HEK293T (cell line): ENCODE results near the gene MCRS1.

Source experiments
- CTCF ChIA-PET: fragments of 350-600 bp; formaldehyde crosslinking; extraction: SDS; loops from one replicate; lab custom pipeline; 2021; ENCODE audit warnings: antibody characterized with exemption, inconsistent platforms; lab: Yijun Ruan, JAX
- POLR2A ChIA-PET: fragments of 350-600 bp; formaldehyde crosslinking; extraction: SDS; loops from one replicate; lab custom pipeline; 2020; ENCODE audit warnings: antibody characterized with exemption, inconsistent platforms; lab: Yijun Ruan, JAX
- DNase-seq: peaks from one replicate; pipeline ENCODE4 v3.0.0; 2012; ENCODE audit warnings: mixed read lengths; ENCODE audit errors: extremely low spot score
- ARNT ChIP-seq: fragments of 450-650 bp; IDR thresholded peaks from 2 replicates; pipeline ENCODE4 v1.6.1; 2017; ENCODE audit warnings: mild to moderate bottlenecking
- BHLHE40 ChIP-seq: fragments of 450-650 bp; IDR thresholded peaks from 2 replicates; pipeline ENCODE4 v1.6.1; 2016; ENCODE audit warnings: mild to moderate bottlenecking, moderate library complexity, borderline replicate concordance
- CTBP1 ChIP-seq: fragments of 450-650 bp; IDR thresholded peaks from 2 replicates; pipeline ENCODE4 v1.6.1; 2016; ENCODE audit warnings: borderline replicate concordance
- ELF4 ChIP-seq: fragments of 450-650 bp; IDR thresholded peaks from 2 replicates; pipeline ENCODE4 v1.6.1; 2017; ENCODE audit warnings: antibody characterized with exemption
- FOXA1 ChIP-seq: fragments of 450-650 bp; IDR thresholded peaks from 2 replicates; pipeline ENCODE4 v1.6.1; 2016; ENCODE audit warnings: mild to moderate bottlenecking
- FOXK2 ChIP-seq: fragments of 450-650 bp; IDR thresholded peaks from 2 replicates; pipeline ENCODE4 v1.6.1; 2016; ENCODE audit warnings: mild to moderate bottlenecking
- FOXM1 ChIP-seq: fragments of 450-650 bp; IDR thresholded peaks from 2 replicates; pipeline ENCODE4 v1.6.1; 2017; ENCODE audit warnings: mild to moderate bottlenecking, borderline replicate concordance
- HDGF ChIP-seq: fragments of 450-650 bp; IDR thresholded peaks from 2 replicates; pipeline ENCODE4 v1.6.1; 2017; ENCODE audit warnings: antibody characterized with exemption, borderline replicate concordance
- L3MBTL2 ChIP-seq: fragments of 450-650 bp; conservative IDR thresholded peaks from 2 replicates; pipeline ENCODE4 v1.6.1; 2016; ENCODE audit warnings: mild to moderate bottlenecking
- LEF1 ChIP-seq: fragments of 450-650 bp; IDR thresholded peaks from 2 replicates; pipeline ENCODE4 v1.6.1; 2017; ENCODE audit warnings: mild to moderate bottlenecking, borderline replicate concordance
- NFRKB ChIP-seq: fragments of 450-650 bp; IDR thresholded peaks from 2 replicates; pipeline ENCODE4 v1.6.1; 2016; ENCODE audit warnings: mild to moderate bottlenecking, moderate library complexity
- PKNOX1 ChIP-seq: fragments of 450-650 bp; IDR thresholded peaks from 2 replicates; pipeline ENCODE4 v1.6.1; 2016
- SP1 ChIP-seq: fragments of 450-650 bp; IDR thresholded peaks from 2 replicates; pipeline ENCODE4 v1.6.1; 2017
- SUZ12 ChIP-seq: fragments of 450-650 bp; IDR thresholded peaks from 2 replicates; pipeline ENCODE4 v1.6.1; 2016; ENCODE audit warnings: mild to moderate bottlenecking
- TARDBP ChIP-seq: fragments of 450-650 bp; IDR thresholded peaks from 2 replicates; pipeline ENCODE4 v1.6.1; 2016
- ZNF384 ChIP-seq: fragments of 450-650 bp; IDR thresholded peaks from 2 replicates; pipeline ENCODE4 v1.6.1; 2016

Gene MCRS1

GRCh38 chr12:49541911-49542505 is 25.9 kb downstream of the MCRS1 start:
- ChIA-PET CTCF (interaction anchor here (1.2 kb wide), 1 partner anchor 12 kb away, joined by 4 read pairs; no protein-coding TSS in a partner anchor), POLR2A (no interaction called here)
- TF ChIP-seq ELF4 (no peak), NFRKB (no peak), TARDBP (no peak), L3MBTL2 (no peak), ZNF384 (no peak), PKNOX1 (no peak), SUZ12 (no peak), FOXA1 (no peak), SP1 (no peak), FOXM1 (no peak), LEF1 (no peak), HDGF (no peak), ARNT (no peak), CTBP1 (no peak)
- no peak for DNase-seq

- no peak for TF ChIP-seq HDGF
- no peak for TF ChIP-seq NFRKB
- no peak for TF ChIP-seq PKNOX1
- TF ChIP-seq ELF4, result no peak
- TF ChIP-seq FOXM1, result no peak
- no peak for TF ChIP-seq L3MBTL2
- no peak for TF ChIP-seq ZNF384
- no peak for TF ChIP-seq ARNT
- TF ChIP-seq FOXK2, result no peak
- TF ChIP-seq TARDBP, result no peak
- no peak for TF ChIP-seq LEF1
- no peak for TF ChIP-seq SP1
- no peak for TF ChIP-seq FOXA1
- no peak for TF ChIP-seq CTBP1
- TF ChIP-seq BHLHE40, result no peak
- TF ChIP-seq SUZ12, result no peak
- ChIA-PET CTCF (interaction anchor here (1.2 kb wide), 1 partner anchor 13 kb away, joined by 4 read pairs; no protein-coding TSS in a partner anchor), POLR2A (no interaction called here)
- no peak for DNase-seq
These were observed 26.6 kb downstream of the MCRS1 start for GRCh38 chr12:49541140-49541861.

GRCh38 chr12:49540229-49541139 is 27.5 kb downstream of the MCRS1 start:
- no peak for TF ChIP-seq HDGF
- TF ChIP-seq L3MBTL2, result no peak
- TF ChIP-seq CTBP1, result no peak
- no peak for TF ChIP-seq LEF1
- TF ChIP-seq PKNOX1, result no peak
- TF ChIP-seq ARNT, result no peak
- TF ChIP-seq ZNF384, result no peak
- TF ChIP-seq FOXM1, result no peak
- TF ChIP-seq FOXK2, result no peak
- no peak for TF ChIP-seq FOXA1
- no peak for TF ChIP-seq TARDBP
- no peak for TF ChIP-seq NFRKB
- TF ChIP-seq BHLHE40, result no peak
- TF ChIP-seq ELF4, result no peak
- TF ChIP-seq SUZ12, result no peak
- TF ChIP-seq SP1, result no peak
- POLR2A ChIA-PET, result interaction anchor here (1.3 kb wide), 1 partner anchor 10 kb away, joined by 3 read pairs; no protein-coding TSS in a partner anchor
- CTCF ChIA-PET, result no interaction called here
- no peak for DNase-seq

GRCh38 chr12:49539406-49540228 is 28.3 kb downstream of the MCRS1 start:
- no peak for DNase-seq
- TF ChIP-seq LEF1 (no peak), SUZ12 (no peak), FOXA1 (no peak), NFRKB (no peak), HDGF (no peak), FOXM1 (no peak), ELF4 (no peak), TARDBP (no peak), FOXK2 (no peak), PKNOX1 (no peak), CTBP1 (no peak)
- POLR2A ChIA-PET, result interaction anchor here (1.3 kb wide), 1 partner anchor 11 kb away, joined by 3 read pairs; no protein-coding TSS in a partner anchor
- CTCF ChIA-PET, result no interaction called here
